GM12878 (cell line): ENCODE measurements around the gene DDX39A. TPM values are rescaled to one million over a fixed set of nuclear protein-coding genes. Genes with fewer than 3 reads are reported as not detected.

Source experiments
- BACH1 ChIP-seq: fragments of 450-650 bp; IDR thresholded peaks from 2 replicates; pipeline ENCODE4 v1.6.1; 2017; ENCODE audit warnings: mild to moderate bottlenecking, borderline replicate concordance
- CBX5 ChIP-seq: sonication (generic); IDR thresholded peaks from 2 replicates; pipeline ENCODE4 v1.6.1; 2016; ENCODE audit warnings: low read depth, moderate library complexity, mild to moderate bottlenecking, inconsistent platforms
- CEBPZ ChIP-seq: fragments of 150-350 bp; IDR thresholded peaks from 2 replicates; pipeline ENCODE4 v1.6.1; 2016; ENCODE audit warnings: low read depth, low read length
- EED ChIP-seq: sonication (generic); IDR thresholded peaks from 2 replicates; pipeline ENCODE4 v1.6.1; 2016; ENCODE audit warnings: antibody characterized with exemption, low read depth
- EP300 ChIP-seq, 2 experiments: fragments of 150-350 bp in 1 of 2; IDR thresholded peaks; 2 replicates each; pipeline ENCODE4 v1.6.1; 2011 to 2012; ENCODE audit warnings: low read depth in 2 of 2, low read length in 2 of 2, borderline replicate concordance in 1 of 2, improper control_type of control experiment in 1 of 2, inconsistent platforms in 1 of 2; ENCODE audit not compliant: control insufficient read depth in 1 of 2
- FOXK2 ChIP-seq: fragments of 450-650 bp; IDR thresholded peaks from 2 replicates; pipeline ENCODE4 v1.6.1; 2017; ENCODE audit warnings: mild to moderate bottlenecking, moderate library complexity
- IKZF2 ChIP-seq, 2 experiments: fragments of 450-650 bp; IDR thresholded peaks; 2 replicates each; pipeline ENCODE4 v1.6.1; 2017; ENCODE audit warnings: mild to moderate bottlenecking in 2 of 2, moderate library complexity in 2 of 2
- MEF2A ChIP-seq: IDR thresholded peaks from 2 replicates; pipeline ENCODE4 v1.6.1; 2011; ENCODE audit warnings: low read depth, mild to moderate bottlenecking, low read length, moderate library complexity; ENCODE audit not compliant: insufficient read depth
- MXI1 ChIP-seq: fragments of 150-350 bp; IDR thresholded peaks from 2 replicates; pipeline ENCODE4 v1.6.1; 2011; ENCODE audit warnings: low read depth, mild to moderate bottlenecking, inconsistent platforms, low read length, improper control_type of control experiment
- MYB ChIP-seq: fragments of 150-350 bp; IDR thresholded peaks from 2 replicates; pipeline ENCODE4 v1.6.1; 2014; ENCODE audit warnings: mild to moderate bottlenecking, low read depth, low read length, borderline replicate concordance
- NRF1 ChIP-seq: conservative IDR thresholded peaks from 2 replicates; pipeline ENCODE4 v1.6.1; 2011; ENCODE audit warnings: mild to moderate bottlenecking, low read depth, low read length, improper control_type of control experiment
- POLR2A ChIP-seq: IDR thresholded peaks from 2 replicates; pipeline ENCODE4 v1.6.1; 2011; ENCODE audit warnings: low read depth, mild to moderate bottlenecking, low read length
- TCF3 ChIP-seq: IDR thresholded peaks from 2 replicates; pipeline ENCODE4 v1.6.1; 2012; ENCODE audit warnings: low read depth, mild to moderate bottlenecking, low read length, borderline replicate concordance; ENCODE audit not compliant: insufficient read depth
- YBX1 ChIP-seq: fragments of 450-650 bp; IDR thresholded peaks from 2 replicates; pipeline ENCODE4 v1.6.1; 2016; ENCODE audit warnings: antibody characterized with exemption
- ZNF687 ChIP-seq: fragments of 450-650 bp; IDR thresholded peaks from 2 replicates; pipeline ENCODE4 v1.6.1; 2017; ENCODE audit warnings: mild to moderate bottlenecking, moderate library complexity
- polyA plus RNA-seq, 11 experiments: library from polyadenylated mRNA; depleted of rRNA in 4 of 11; unstranded in 6 of 11; stranded (reverse) in 5 of 11; fragments of >200 nt; fragmentation: Nextera tagmentation in 4 of 11; fragmentation: Illumina TruSeq in 1 of 11; extraction: Ambion mirVana in 4 of 11; extraction: Trizol in 1 of 11; gene quantifications; 1 replicate in 1 of 11; 2 replicates in 10 of 11; pipeline versions ENCODE4 v1.2.1 to v1.2.3, GENCODE V29; 2011 to 2016; ENCODE audit warnings: inconsistent platforms in 2 of 11, missing spikeins in 2 of 11, low read depth in 1 of 11
- total RNA-seq, 4 experiments: library from RNA; depleted of rRNA in 3 of 4; stranded (reverse); fragments of >200 nt in 3 of 4; fragmentation: Illumina TruSeq in 1 of 4; extraction: Trizol in 1 of 4; gene quantifications; 2 replicates each; pipeline versions ENCODE4 v1.2.1 to v1.2.3, GENCODE V29; 2013 to 2021

The DDX39A gene
- total and polyA plus RNA-seq, 10 of the 15 experiments (the other 5 are each of a cell fraction or from before 2014, with no cell fraction given): 113 to 378 (median 224) TPM

GRCh38 chr19:14375582-14376291 is 43.4 kb downstream of the DDX39A start (continued):
- TF ChIP-seq ZNF687 (peak; percentile 32; the same call in 1 of the 2 replicates), FOXK2 (no peak), EP300 (IDR thresholded peaks at IDR 0.05; ENCODE audit: borderline replicate concordance in 1 of 2, control insufficient read depth in 1 of 2, low read depth in 2 of 2, low read length in 2 of 2) (no peak), BACH1 (no peak), MXI1 (0 out of 2 replicates have a peak, but pooled peaks have one; percentile 4), MYB (no peak), YBX1 (no peak), NRF1 (no peak), IKZF2 (IDR thresholded peaks at IDR 0.05) (peak in 1 of 2 experiments; percentile 22; a peak in 1 of 4 replicates), EED (peak; percentile 20; the same call in 1 of the 2 replicates), TCF3 (0 out of 2 replicates have a peak, but pooled peaks have one; percentile 22), CEBPZ (no peak), MEF2A (0 out of 2 replicates have a peak, but pooled peaks have one; percentile 2), POLR2A (no peak), CBX5 (no peak)
